Kasumi-1 (cell line): ENCODE data around the gene IL1RAPL1.
A peak's percentile ranks its signal among the peaks of the same experiment; 100 is the strongest.

ENCODE experiments used
- DNase-seq, 2 experiments: peaks; one replicate each; lab custom pipeline; 2025; lab: John Stamatoyannopoulos, UW

Gene IL1RAPL1

GRCh38 chrX:29434939-29435338, 847.7 kb downstream of the IL1RAPL1 start:
- DNase-seq: no peak

- no peak for DNase-seq
Measured at GRCh38 chrX:29435396-29435795, 848.1 kb downstream of the IL1RAPL1 start.

- DNase-seq: no peak
Measured at GRCh38 chrX:29447867-29448266, 860.6 kb downstream of the IL1RAPL1 start.

GRCh38 chrX:29453333-29453732, 866.1 kb downstream of the IL1RAPL1 start:
- no peak for DNase-seq

- no peak for DNase-seq
Measured at GRCh38 chrX:29455702-29456101, 868.5 kb downstream of the IL1RAPL1 start.

GRCh38 chrX:29461039-29461438, 873.8 kb downstream of the IL1RAPL1 start:
- no peak for DNase-seq

- no peak for DNase-seq
Measured at GRCh38 chrX:29466456-29466855, 879.2 kb downstream of the IL1RAPL1 start.

GRCh38 chrX:29468911-29469494, 881.8 kb downstream of the IL1RAPL1 start:
- DNase-seq: no peak

- DNase-seq: no peak
Measured at GRCh38 chrX:29470030-29470429, 882.8 kb downstream of the IL1RAPL1 start.

- DNase-seq: no peak
Measured at GRCh38 chrX:29471829-29472228, 884.6 kb downstream of the IL1RAPL1 start.

GRCh38 chrX:29477878-29478277, 890.6 kb downstream of the IL1RAPL1 start:
- DNase-seq: no peak

GRCh38 chrX:29478336-29479069, 891.3 kb downstream of the IL1RAPL1 start:
- DNase-seq: peak; percentile 30 to 59

- DNase-seq: no peak
Measured at GRCh38 chrX:29487214-29487613, 900.0 kb downstream of the IL1RAPL1 start.

GRCh38 chrX:29487714-29488113, 900.5 kb downstream of the IL1RAPL1 start:
- DNase-seq: peak in 1 of 2 experiments; percentile 0

- peak; percentile 0 to 1 for DNase-seq
Measured at GRCh38 chrX:29488919-29489318, 901.7 kb downstream of the IL1RAPL1 start.

- DNase-seq: no peak
Measured at GRCh38 chrX:29490606-29491005, 903.4 kb downstream of the IL1RAPL1 start.

- no peak for DNase-seq
Measured at GRCh38 chrX:29491659-29492058, 904.4 kb downstream of the IL1RAPL1 start.

- DNase-seq: no peak
Measured at GRCh38 chrX:29496636-29497180, 909.5 kb downstream of the IL1RAPL1 start.

GRCh38 chrX:29506729-29507128, 919.5 kb downstream of the IL1RAPL1 start:
- no peak for DNase-seq

GRCh38 chrX:29518100-29518499, 930.9 kb downstream of the IL1RAPL1 start:
- no peak for DNase-seq

GRCh38 chrX:29528281-29528680, 941.0 kb downstream of the IL1RAPL1 start:
- DNase-seq: no peak

GRCh38 chrX:29530501-29530900, 943.3 kb downstream of the IL1RAPL1 start:
- DNase-seq: no peak

GRCh38 chrX:29531336-29531735, 944.1 kb downstream of the IL1RAPL1 start:
- no peak for DNase-seq
